NB4 (cell line): Measurements from ENCODE around the gene SHB.

Experiments
- MYC ChIP-seq: IDR thresholded peaks from 2 replicates; pipeline ENCODE4 v1.6.1; 2011; ENCODE audit warnings: low read depth, low read length
- POLR2A ChIP-seq: IDR thresholded peaks from 2 replicates; pipeline ENCODE4 v1.6.1; 2011; ENCODE audit warnings: mild to moderate bottlenecking; ENCODE audit not compliant: insufficient read length; ENCODE audit errors: extremely low read depth
- TF ChIP-seq, protein P1 (sequence below): IDR thresholded peaks from one replicate; pipeline ENCODE4 v1.5.1; 2012; ENCODE audit warnings: low read depth, low read length
- TF ChIP-seq, protein P2 (sequence below): IDR thresholded peaks from 2 replicates; pipeline ENCODE4 v1.6.1; 2011; ENCODE audit warnings: low read depth, low read length

DNA sequence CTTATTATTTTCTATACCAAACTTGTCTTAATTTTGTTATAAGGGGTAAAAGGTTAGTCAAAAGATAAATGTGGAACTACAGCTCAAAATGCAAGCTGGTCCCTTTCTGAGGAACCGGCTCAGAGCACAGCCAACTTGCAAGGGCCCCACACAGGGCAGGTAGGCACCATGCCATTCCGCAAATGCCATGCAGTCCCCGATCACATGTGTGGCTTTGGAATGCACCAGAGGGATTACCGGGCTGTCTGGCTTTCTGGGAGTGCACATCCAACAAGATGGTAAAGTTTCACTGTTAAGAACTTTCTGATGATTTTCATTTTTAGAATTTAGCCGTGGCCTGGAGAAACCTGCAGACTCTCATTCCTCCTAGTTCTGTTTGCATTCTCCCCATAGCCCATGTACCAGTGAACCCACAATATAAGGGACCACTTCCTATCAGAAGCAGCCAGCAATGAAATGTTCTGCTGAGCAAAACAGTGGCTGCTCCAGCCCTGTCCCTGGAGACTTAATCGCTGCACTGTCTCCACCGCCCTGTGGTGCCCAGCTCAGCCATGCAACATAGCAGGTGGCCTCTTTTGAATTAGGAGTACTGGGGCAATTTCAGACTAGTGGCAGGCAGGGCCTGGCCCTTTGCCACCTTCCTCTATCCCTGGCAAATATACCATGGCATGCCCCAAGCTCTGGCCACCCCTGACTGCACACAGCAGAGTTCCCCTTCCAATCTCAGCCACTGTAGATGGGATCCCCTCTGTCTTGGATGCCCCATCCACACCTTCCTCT, 11.4 kb downstream of the SHB start:
- TF ChIP-seq MYC = no peak
- TF ChIP-seq POLR2A = no peak
- TF ChIP-seq, protein P1, sequence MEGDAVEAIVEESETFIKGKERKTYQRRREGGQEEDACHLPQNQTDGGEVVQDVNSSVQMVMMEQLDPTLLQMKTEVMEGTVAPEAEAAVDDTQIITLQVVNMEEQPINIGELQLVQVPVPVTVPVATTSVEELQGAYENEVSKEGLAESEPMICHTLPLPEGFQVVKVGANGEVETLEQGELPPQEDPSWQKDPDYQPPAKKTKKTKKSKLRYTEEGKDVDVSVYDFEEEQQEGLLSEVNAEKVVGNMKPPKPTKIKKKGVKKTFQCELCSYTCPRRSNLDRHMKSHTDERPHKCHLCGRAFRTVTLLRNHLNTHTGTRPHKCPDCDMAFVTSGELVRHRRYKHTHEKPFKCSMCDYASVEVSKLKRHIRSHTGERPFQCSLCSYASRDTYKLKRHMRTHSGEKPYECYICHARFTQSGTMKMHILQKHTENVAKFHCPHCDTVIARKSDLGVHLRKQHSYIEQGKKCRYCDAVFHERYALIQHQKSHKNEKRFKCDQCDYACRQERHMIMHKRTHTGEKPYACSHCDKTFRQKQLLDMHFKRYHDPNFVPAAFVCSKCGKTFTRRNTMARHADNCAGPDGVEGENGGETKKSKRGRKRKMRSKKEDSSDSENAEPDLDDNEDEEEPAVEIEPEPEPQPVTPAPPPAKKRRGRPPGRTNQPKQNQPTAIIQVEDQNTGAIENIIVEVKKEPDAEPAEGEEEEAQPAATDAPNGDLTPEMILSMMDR = no peak
- TF ChIP-seq, protein P2, sequence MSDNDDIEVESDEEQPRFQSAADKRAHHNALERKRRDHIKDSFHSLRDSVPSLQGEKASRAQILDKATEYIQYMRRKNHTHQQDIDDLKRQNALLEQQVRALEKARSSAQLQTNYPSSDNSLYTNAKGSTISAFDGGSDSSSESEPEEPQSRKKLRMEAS = no peak
